GM19351 (cell line): Measurements from ENCODE around the gene GALNT10.

Experiments used
- ATAC-seq: cut with Tn5 transposase; IDR thresholded peaks from one replicate; pipeline ENCODE4 v1.9.1; 2021; ENCODE audit warnings: mild to moderate bottlenecking, moderate library complexity; ENCODE audit not compliant: unreplicated experiment

Gene GALNT10

GRCh38 chr5:154287136-154287535, 96.6 kb downstream of the GALNT10 start:
- ATAC-seq, result no peak

- no peak for ATAC-seq
Observed at GRCh38 chr5:154288145-154288544, 97.6 kb downstream of the GALNT10 start.

- no peak for ATAC-seq
Observed at GRCh38 chr5:154291917-154292316, 101.4 kb downstream of the GALNT10 start.

- no peak for ATAC-seq
Observed at GRCh38 chr5:154293219-154293618, 102.7 kb downstream of the GALNT10 start.

GRCh38 chr5:154295551-154295950, 105.0 kb downstream of the GALNT10 start:
- ATAC-seq, result no peak

- ATAC-seq, result no peak
Observed at GRCh38 chr5:154296525-154297159, 106.1 kb downstream of the GALNT10 start.

GRCh38 chr5:154298065-154298464, 107.5 kb downstream of the GALNT10 start:
- ATAC-seq, result no peak

- ATAC-seq, result no peak
Observed at GRCh38 chr5:154300207-154300883, 109.8 kb downstream of the GALNT10 start.

GRCh38 chr5:154301726-154302125, 111.2 kb downstream of the GALNT10 start:
- ATAC-seq, result no peak

GRCh38 chr5:154302161-154302560, 111.6 kb downstream of the GALNT10 start:
- no peak for ATAC-seq

GRCh38 chr5:154303133-154303532, 112.6 kb downstream of the GALNT10 start:
- ATAC-seq, result no peak

- ATAC-seq, result no peak
Observed at GRCh38 chr5:154308443-154309370, 118.2 kb downstream of the GALNT10 start.

- ATAC-seq, result no peak
Observed at GRCh38 chr5:154309371-154309745, 118.8 kb downstream of the GALNT10 start.

GRCh38 chr5:154309805-154310204, 119.3 kb downstream of the GALNT10 start:
- no peak for ATAC-seq

GRCh38 chr5:154311362-154311761, 120.8 kb downstream of the GALNT10 start:
- peak; percentile 67 for ATAC-seq

GRCh38 chr5:154312000-154312399, 121.5 kb downstream of the GALNT10 start:
- ATAC-seq, result no peak

- no peak for ATAC-seq
Observed at GRCh38 chr5:154312576-154312975, 122.0 kb downstream of the GALNT10 start.

- ATAC-seq, result no peak
Observed at GRCh38 chr5:154313360-154314017, 123.0 kb downstream of the GALNT10 start.

GRCh38 chr5:154315196-154315595, 124.7 kb downstream of the GALNT10 start:
- ATAC-seq, result no peak

GRCh38 chr5:154315756-154316155, 125.2 kb downstream of the GALNT10 start:
- no peak for ATAC-seq
